HEK293T (cell line): Measurements from ENCODE around the gene AEBP1.

ENCODE experiments used
- ARNT ChIP-seq: fragments of 450-650 bp; IDR thresholded peaks from 2 replicates; pipeline ENCODE4 v1.6.1; 2017; ENCODE audit warnings: mild to moderate bottlenecking
- BHLHE40 ChIP-seq: fragments of 450-650 bp; IDR thresholded peaks from 2 replicates; pipeline ENCODE4 v1.6.1; 2016; ENCODE audit warnings: mild to moderate bottlenecking, moderate library complexity, borderline replicate concordance
- FOXK2 ChIP-seq: fragments of 450-650 bp; IDR thresholded peaks from 2 replicates; pipeline ENCODE4 v1.6.1; 2016; ENCODE audit warnings: mild to moderate bottlenecking
- FOXM1 ChIP-seq: fragments of 450-650 bp; IDR thresholded peaks from 2 replicates; pipeline ENCODE4 v1.6.1; 2017; ENCODE audit warnings: mild to moderate bottlenecking, borderline replicate concordance
- ZNF384 ChIP-seq: fragments of 450-650 bp; IDR thresholded peaks from 2 replicates; pipeline ENCODE4 v1.6.1; 2016
- TF ChIP-seq, protein P1 (sequence below): fragments of 450-650 bp; IDR thresholded peaks from 2 replicates; pipeline ENCODE4 v1.6.1; 2016

DNA sequence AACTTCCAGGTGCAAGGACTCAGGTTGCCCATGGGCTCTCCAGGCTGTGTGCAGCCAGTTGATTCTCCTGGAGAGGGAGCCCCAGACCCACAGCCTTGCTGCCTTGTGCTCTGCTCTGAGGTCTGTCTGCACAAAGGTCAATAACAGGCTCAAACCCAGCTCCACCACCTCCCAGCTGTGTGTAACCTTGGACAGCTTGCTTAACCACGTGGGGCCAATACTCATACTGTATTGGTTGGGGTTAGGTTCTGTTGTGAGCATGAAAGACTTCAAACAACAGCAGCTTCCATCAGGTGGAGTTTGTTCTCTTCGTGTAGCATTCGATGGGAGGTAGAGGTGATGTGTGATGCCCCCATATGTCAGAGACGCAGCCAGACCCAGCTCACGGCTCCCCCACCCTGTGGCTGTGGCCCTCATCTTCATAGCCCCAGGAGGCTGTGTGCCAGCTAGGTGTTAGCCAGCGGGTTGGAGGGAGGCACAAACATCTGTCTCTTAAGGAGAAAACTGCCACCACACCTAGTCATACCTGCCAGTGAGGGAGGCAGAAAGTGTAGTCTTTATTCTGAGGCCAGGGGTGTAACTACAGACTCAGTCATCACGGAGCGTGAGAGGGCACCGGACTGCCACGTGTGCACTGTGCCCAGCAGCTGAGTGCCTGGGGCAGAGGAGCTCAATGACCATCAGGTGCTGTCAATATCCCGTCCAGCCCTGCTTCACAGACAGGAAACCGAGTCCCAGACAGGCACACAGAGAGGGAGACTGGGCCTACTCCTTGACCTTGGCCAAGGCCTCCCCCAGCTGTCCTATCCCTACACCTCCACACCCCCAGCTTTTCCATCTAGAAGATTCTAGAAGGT is 27.3 kb downstream of the AEBP1 start:
- TF ChIP-seq BHLHE40 = no peak
- TF ChIP-seq ARNT = no peak
- no peak for TF ChIP-seq FOXM1
- TF ChIP-seq ZNF384 = no peak
- no peak for TF ChIP-seq FOXK2
- TF ChIP-seq, protein P1, sequence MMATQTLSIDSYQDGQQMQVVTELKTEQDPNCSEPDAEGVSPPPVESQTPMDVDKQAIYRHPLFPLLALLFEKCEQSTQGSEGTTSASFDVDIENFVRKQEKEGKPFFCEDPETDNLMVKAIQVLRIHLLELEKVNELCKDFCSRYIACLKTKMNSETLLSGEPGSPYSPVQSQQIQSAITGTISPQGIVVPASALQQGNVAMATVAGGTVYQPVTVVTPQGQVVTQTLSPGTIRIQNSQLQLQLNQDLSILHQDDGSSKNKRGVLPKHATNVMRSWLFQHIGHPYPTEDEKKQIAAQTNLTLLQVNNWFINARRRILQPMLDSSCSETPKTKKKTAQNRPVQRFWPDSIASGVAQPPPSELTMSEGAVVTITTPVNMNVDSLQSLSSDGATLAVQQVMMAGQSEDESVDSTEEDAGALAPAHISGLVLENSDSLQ = no peak
